SKM-1 (cell line): ENCODE data around the gene CACNB4.
"Not testable (repeated sequence)": the region's sequence is repeated elsewhere in the genome, so short reads cannot be mapped to it uniquely, and the experiment has no call there.

Experiments used
- DNase-seq: peaks from one replicate; lab custom pipeline; 2025; ENCODE audit not compliant: unreplicated experiment; lab: John Stamatoyannopoulos, UW

The CACNB4 gene

DNA sequence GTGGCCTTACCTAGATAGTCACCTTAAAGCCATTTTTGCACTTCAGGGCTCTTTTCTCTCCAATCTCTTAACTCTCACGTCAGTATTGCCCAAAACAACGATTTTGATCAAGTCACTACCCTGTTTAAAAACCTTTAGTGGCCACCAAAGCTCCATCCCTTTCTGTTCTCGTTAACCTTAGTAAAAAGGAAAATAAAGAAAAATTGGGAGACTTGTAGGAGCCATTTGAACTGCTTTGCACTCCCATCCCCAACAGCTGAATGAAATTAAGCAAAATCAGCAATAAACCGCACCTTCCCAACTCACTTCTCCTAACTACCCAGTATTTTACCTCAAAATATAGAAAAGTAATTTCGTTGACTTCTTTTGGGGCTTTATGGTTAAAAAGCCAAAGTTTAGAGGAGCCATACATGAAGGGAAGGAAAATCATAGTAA lies 269.9 kb downstream of the CACNB4 start:
- DNase-seq = no peak

DNA sequence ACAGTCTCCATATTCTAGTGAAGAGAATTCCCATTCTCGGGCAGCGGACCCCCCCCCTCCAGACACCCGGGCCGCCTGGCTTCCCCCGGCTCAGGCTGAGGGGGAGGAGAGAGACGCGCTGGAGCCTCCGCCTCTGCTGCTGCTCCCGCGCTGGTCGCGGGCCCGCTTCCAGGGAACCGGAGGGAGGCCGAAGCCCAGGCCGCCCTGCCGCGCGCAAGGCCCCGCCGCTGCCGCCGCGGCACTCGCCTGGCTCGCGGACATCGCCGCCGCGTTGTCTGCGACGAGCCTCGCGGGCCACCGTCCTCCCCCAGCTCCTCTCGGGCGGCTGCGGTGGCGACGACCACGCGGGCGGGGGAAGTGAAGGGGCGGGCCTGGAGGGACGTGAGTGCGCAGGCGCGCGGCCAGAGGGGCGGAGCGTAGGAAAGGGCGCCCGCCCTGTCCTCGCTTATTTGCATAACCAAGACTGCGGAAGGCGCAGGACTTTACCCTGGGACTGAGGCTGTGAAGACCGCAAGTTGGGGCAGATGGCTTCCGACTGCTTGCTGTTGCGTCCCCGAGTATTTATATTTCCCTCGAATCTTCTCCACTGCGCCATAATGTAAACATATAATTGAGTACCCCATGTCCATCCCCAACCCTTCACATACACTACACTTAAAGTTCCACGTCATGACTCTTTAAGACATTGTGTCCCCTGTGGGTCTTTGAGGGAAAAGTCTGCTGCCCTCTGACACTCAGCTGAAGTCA lies 270.5 kb downstream of the CACNB4 start, which contains the start of gene ARL5A:
Gene ARL5A (minus strand): TSS at position 279 of the 747 bp plus-strand sequence. CDS start 245 bp downstream, at position 34.
- DNase-seq = peak; percentile 74

DNA sequence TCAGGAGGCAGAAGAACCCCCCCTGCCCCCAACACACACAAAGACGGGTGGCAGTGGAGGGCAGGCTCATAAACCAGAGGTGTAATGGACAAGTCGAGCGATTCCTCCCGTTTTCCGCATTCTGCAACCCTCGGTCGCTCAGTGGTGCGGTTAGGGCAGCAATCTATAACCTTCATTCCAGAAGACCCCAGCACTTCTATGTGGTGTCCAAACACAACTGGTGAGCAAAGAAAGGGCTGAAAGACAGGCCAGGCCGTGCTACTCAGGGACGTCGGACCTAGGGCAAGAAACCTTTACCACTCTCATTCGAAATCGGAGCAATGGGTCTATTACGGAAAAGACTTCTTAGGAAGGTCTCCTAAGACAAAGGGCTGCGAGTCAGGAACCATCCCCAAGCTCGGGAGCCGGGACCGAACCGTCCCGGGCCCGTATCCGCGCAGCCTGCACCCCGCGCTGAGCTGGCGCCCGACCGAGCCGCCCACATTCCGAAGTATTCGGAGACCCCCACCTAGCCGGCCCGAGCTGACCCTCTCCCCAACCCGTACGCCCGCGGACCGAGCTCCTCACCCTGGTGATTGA lies 271.2 kb downstream of the CACNB4 start:
- DNase-seq = no peak

DNA sequence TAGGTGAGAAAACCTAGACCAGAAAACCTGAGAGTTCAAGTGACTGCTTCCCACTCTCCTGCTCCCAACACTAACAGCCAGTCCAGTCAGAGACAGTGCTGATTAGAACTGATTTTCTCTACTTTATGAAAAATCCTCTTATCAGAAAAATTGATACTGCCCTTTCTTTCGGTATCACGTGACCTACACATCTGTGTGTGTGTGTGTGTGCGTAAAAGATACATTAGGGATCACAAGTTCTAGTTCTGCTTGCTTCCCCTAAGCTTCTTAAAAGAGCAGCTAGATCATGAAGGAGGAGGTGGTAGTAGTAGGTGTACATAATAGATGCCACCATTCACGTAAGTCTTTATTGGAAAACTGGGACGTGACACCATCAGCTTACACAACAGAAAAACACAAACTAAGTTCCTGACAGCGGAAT lies 272.1 kb downstream of the CACNB4 start:
- no peak for DNase-seq

DNA sequence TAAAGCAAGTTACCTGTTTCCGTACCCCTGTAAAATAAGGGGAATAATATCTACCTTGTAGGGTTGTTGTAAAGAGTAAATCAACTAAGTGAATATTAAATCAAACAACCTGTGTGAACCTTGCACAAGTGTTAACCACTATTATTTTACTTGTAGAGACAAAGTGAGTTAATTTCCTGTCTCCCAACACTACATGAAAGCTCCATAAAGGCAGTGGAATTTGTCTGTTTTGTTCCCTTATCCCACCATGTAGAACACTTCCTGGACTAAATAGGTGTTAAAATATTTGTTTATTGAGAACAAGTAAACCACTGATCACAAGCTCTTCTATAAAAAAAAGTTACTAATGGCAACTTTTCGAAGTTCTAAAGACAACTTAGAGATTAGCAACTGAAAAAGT lies 274.0 kb downstream of the CACNB4 start:
- no peak for DNase-seq

DNA sequence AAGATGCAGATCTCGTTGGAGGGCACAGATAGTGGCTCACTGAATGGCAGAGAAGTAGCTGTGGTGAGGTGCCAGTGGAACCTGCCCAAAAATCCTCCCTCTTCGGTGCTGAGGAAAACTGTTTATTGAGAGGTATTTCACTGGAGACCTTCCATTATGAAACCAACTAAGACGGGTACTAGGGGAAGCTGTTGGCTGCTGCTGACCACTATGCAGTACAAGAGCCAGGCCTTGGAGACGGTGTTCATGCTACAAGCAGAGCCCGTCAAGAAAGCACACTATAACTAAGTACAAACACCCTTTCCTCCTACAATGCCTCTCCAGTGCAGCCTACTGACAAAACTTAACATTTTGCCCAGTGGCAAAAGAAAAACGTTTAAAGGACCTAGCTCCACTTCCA lies 275.2 kb downstream of the CACNB4 start:
- no peak for DNase-seq

DNA sequence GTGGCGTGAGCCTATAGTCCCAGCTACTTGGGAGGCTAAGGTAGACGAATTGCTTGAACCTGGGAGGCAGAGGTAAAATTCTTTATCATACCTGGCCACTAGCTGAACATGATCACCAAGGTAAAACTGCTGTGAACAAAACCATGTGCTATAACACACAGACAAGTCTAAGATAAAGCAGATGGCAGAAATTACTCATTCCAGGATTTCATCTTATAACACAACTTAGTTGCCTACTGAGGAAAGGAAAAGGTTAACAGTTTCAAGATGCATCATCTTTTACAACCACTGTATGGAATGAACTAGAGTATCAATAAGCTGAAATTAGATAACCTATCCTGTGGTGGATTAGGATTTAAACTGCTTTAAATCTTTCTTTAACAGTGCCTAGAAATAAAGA lies 278.9 kb downstream of the CACNB4 start:
- no peak for DNase-seq

DNA sequence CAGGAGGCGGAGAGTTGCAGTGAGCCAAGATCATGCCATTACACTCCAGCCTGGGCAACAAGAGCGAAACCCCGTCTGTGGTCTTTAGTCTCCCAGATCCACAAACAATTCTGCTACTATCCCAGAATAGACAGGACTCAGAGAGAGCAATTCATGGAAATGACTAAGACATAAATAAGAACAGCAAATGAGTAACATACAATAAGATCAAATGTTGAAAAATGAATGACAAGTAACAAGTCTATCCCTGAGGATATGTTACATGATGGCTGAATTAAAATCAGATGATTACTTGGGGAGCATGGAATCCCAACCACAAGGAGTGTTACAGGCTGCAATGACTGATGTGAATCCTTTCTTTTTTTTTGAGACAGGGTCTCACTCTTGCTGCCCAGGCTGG lies 280.9 kb downstream of the CACNB4 start:
- no peak for DNase-seq

DNA sequence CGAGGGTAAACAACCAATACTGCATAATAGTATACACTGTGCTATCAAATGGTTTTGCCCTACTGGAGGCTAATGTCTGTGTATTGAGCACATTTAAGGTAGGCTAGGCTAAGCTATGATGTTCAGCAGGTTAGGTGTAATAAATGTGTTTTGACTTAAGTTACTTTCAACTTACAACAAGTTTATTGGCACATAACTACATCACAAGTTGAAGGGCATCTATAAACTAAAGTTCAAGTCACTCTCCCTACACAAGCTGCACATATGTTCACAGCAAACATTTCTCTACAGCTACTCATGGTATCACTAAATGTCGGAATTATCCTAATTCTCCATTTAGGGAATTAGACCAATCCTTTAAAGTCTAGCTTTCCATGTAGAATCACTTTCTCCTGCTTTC lies 282.0 kb downstream of the CACNB4 start:
- no peak for DNase-seq

DNA sequence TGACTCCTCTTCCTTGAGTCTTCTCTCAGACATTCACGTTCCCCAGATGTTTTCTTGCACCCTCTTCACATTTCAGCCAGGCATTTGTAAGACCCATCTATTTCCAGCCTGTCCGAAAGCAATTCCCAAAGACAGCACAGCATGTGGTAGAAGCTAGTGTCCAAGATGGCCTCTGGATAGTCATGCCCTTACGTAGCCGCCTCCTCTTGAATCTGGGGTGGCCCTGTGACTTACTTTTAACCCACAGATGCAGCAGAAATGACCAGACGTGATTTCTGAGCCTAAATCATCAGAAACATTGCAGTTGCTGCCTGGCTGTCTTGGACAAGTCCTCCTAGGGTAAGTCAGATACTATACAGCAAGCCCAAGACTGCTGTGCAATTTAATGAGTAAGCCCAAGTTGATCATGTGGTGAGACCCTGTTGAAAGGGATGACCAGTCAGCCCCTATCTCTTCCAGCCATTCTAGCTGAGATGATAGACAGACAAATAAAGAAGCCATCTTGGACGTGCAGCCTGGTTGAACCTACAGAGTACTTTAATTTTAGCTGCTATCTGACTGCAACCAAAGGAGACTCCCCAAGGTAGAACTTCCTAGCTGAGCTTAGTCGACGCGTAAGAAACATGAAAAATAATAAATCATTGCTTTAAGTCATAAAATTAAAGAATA lies 282.9 kb downstream of the CACNB4 start:
- no peak for DNase-seq

DNA sequence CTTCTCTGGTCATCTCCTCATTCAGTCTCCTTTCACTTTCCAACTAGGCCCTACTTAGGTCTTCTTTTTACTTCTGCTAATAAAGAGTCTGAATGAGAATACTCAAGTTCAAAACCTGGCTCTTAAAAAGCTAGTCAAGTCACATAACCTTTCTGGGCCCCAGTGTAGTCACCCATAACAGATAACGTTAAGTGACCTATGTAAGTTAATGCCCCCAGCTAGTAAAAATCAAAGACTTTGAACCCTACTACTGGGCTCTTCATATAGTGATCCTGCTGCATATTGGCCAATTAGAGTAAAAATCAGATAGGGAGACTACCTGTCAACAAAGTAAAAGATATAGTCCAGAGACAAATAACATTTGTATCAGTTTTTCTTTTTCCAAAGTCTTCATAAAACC lies 288.4 kb downstream of the CACNB4 start:
- no peak for DNase-seq

DNA sequence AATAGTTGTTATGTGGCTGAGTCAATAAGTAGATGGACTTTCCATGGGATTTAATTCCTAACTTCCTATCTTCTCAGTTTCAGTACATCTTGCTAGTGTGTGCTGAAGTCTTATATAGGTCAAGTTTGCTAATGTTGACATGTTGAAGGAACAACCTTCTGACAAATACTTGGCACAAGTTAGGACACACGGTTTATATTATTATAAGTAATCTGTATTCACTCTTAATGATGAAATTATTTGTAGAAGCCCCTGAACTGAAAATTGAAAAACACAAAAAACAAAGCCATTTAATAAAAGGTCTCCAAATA lies 289.8 kb downstream of the CACNB4 start:
- DNase-seq = no peak

DNA sequence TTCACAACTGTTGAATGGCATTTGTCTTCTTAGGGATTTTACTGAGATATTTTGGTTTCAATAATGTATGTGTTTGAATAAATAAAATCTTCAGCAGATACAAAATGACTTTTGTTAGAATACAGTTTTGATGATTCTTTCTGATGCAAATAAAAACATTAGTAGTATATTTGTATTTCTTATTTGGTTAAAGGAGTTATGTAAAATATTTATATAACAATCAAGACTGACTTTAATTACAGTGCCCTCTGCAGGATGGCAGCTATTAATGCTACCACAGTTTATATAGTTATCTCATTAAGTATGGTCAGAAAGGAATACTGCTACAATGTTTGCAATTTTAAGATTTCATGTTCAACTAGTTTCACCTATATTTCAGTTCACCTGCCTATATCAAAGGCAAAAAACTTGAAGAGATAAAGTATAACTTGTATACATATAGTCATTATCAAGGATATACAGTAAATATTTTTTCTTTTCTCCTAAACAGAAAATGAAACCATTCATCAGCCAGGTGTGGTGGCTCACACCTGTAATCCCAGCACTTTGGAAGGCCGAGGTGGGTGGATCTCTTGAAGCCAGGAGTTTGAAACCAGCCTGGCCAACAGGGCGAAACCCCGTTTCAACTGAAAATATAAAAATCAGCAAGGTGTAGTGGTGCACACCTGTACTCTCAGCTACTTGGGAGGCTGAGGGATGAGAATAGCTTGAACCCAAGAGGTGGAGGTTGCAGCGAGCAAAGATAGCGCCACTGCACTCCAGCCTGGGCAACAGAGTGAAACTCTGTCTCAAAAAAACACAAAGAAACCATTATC lies 290.4 kb downstream of the CACNB4 start:
- no peak for DNase-seq

DNA sequence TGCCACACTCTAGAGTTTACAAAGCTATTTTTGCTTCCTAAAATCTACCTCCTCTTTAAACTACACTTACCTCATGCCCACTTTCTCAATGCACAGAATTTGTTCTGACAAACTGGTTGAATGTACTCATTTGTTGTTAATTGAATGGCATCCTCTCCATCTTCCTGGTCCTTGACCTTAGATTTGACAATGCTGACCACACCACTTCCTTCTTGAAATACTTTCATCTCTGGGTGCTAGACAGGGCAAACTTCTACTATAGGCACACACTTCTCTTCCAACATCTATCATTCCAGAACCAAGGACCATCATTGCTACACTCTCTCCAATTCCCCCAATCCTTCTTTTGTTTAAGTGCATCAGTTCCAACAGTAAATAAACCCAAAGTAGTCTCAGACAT lies 292.9 kb downstream of the CACNB4 start:
- DNase-seq = no peak

DNA sequence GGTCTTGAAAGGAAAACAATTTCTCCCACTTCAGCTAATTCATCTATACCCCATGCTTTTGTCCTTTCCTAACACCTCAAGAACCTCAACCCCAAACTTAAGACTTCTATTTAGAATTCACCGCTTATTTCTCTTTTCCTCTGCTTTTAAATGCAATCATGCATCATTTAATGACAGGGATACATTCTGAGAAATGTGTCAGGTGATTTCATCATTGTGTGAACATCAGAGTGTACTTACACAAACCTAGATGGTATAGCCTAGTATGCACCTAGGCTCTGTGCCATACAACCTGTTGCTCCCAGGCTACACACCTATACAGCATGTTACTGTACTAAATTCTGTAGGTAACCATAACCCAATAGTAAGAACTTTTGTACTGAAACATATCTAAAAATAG lies 293.5 kb downstream of the CACNB4 start:
- DNase-seq = no peak

DNA sequence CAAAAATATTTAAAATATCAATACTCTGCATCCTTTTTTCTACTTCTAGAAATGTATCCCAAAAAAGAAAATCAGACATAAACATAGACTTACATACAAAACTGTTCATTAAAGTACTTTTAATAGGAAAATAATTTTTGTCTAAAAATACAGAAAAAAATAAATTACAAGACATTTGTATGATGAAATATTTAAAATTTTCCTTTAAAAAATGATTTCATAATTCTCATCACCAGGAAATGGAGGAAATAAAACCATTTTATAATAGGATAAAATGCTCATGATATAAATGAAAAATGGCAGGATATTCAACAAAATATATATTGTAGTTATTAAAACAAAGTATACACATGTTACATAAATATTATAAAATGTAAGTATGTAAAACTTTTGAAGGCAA lies 295.0 kb downstream of the CACNB4 start:
- DNase-seq = no peak

DNA sequence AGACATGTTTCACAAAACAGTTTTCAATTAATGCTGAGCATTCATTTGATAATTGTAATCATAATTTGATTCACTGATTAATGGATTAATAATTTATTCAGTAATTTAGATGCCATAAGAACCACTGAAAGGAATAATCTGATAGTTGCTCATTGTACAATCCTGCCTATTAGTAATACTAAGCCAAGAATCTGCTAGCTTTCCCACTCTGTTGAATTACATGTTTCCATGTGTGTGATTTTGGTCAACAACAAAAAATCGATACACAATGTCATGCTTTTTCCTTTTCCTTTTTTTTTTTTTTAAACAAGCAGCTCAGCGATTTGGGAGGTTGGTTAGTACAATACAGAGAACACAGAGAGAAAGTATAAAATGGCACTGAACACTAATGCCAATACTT lies 296.5 kb downstream of the CACNB4 start:
- DNase-seq = no peak

DNA sequence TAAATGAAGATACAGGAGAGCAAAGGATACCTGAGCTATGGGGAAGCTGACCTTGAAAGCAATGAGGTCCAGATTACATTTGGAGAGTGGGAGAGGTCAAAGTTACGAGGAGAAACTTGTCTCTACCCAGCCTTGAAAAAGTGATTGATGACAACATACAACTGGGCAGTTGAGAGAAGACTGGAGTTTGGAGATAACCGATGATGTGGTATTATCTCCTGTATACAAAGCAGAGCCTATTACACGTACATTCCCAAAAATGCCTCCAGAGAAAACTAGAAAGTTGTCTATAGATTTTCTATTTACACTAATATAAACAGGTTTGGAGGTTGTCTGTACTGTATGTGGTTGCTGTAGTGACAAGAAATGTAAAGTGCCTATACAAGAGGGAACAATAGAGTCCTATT lies 299.0 kb downstream of the CACNB4 start:
- no peak for DNase-seq

DNA sequence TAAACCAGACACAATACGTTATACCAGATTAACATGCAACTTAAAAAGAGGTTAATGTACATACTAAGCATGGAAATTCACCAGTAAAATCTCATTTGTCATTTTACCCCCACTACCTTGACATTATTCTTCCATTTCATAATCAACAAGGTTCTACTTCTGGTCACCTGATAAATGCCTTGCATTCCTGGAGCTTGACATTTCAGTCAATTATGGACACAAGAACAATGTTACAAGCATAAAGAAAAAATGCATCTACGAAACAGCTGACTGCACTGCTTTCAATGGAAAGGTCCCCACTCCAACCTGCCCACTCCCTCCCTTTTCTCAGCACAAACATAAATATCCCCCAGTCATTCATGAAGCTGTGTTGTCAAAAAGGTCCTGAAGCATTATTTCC lies 302.1 kb downstream of the CACNB4 start:
- no peak for DNase-seq

DNA sequence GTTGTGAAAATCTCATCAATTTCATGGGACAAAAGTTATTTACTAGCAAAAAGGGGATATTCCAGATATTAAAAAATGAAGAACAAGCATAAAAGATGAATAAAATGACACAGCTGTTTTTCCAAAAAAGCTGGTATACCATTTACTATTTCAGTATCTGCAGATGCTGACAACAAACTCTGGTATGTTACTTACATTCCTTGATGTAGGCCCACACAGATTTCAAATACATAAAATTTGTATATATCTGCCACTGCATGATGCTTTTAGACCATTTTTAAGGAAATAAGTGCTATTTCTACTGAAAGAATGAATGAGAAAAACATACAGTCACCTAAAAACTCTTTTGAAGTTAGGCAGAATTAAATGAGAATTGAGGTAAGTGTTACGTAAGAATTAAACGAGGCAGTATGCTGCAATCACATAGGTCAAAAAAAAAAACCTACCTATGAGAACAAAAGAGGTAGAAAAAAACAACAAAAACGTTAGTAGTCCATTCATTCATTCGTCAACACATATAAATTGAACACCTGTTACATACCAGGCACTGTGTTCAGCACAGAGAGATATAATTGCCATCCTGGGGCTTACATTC lies 303.1 kb downstream of the CACNB4 start:
- DNase-seq = no peak

DNA sequence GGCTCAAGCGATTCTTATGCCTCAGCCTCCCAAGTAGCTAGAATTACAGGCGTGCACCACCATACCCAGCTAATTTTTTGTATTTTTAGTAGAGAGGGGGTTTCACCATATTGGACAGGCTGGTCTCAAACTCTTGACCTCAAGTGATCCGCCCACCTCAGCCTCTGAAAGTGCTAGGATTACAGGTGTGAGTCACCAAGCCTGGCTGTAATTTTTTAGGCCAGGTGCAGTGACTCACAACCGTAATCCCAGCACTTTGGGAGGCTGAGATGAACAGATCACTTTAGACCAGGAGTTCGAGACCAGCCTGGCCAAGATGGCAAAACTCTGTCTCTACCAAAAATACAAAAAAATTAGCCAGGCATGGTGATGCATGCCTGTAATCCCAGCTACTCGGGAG lies 304.4 kb downstream of the CACNB4 start:
- not testable (repeated sequence) for DNase-seq
